Right cardiac atrium (tissue), 5 donors: ENCODE results near the gene CCDC80. TPM values are rescaled to one million over a fixed set of nuclear protein-coding genes. Genes with fewer than 3 reads are reported as not detected.

ENCODE experiments used
- ATAC-seq, 2 donors: fragments of 200-7000 bp; cut with Tn5 transposase; one replicate each; pipeline versions ENCODE4 v1.8.0 to v1.9.1; 2020; ENCODE audit warnings: moderate library complexity in 2 of 2, mild to moderate bottlenecking in 1 of 2
- DNase-seq, 3 donors: peaks; one replicate each; pipeline ENCODE4 v3.0.0-alpha.2; 2020
- H3K27ac ChIP-seq: one replicate; pipeline ENCODE4 v1.5.1; 2013; ENCODE audit warnings: mild to moderate bottlenecking, low read length, control low read depth, moderate library complexity
- H3K27me3 ChIP-seq: one replicate; pipeline ENCODE4 v1.6.1; 2013; ENCODE audit not compliant: control insufficient read depth, insufficient read depth
- H3K4me1 ChIP-seq: one replicate; pipeline ENCODE4 v1.6.1; 2013; ENCODE audit warnings: low read length; ENCODE audit not compliant: control insufficient read depth, insufficient read depth
- H3K4me3 ChIP-seq: one replicate; pipeline ENCODE4 v1.5.1; 2013; ENCODE audit warnings: low read length, control low read depth
- H3K9me3 ChIP-seq: one replicate; pipeline ENCODE4 v1.6.1; 2013; ENCODE audit warnings: low read length; ENCODE audit not compliant: control insufficient read depth
- WGBS: extraction: QIAGEN DNeasy Blood & Tissue Kit; methylation state at CpG from one replicate; pipeline ENCODE4 v1.1.7; 2013; 5-methylcytosine and 5-hydroxymethylcytosine counted together
- intact Hi-C, 4 donors: fragments of 100-400 bp; cut with DNase I; formaldehyde crosslinking; loops; one replicate each; pipeline versions ENCODE4 v1.11.0 to v1.14.0; 2022 to 2023
- polyA plus RNA-seq: library from polyadenylated mRNA; stranded (reverse); fragments of 200-250 nt; gene quantifications from one replicate; pipeline ENCODE4 v1.2.3, GENCODE V29; 2013
- total RNA-seq, 4 donors: library from RNA; stranded (reverse); fragmentation: NEBNext Ultra II Directional; extraction: Animal tissue kit (Norgen Biotek cat#: 25700); gene quantifications; one replicate each; pipeline ENCODE4 v1.2.1, GENCODE V29; 2021
- donor health status: healthy with polysubstance abuse.
- donor health status: DM: no; HTN: yes; CAD: no.
- donor health status: DM: no; HTN: no; CAD: no.
- donor health status: DM: no; HTN: yes; CAD: no; lungs with severe emphysema.
- donor health status: DM: yes; HTN: yes; CAD: no.

CCDC80 gene
- total and polyA plus RNA-seq, 5 donors = 20.3 to 187 (median 124) TPM

DNA sequence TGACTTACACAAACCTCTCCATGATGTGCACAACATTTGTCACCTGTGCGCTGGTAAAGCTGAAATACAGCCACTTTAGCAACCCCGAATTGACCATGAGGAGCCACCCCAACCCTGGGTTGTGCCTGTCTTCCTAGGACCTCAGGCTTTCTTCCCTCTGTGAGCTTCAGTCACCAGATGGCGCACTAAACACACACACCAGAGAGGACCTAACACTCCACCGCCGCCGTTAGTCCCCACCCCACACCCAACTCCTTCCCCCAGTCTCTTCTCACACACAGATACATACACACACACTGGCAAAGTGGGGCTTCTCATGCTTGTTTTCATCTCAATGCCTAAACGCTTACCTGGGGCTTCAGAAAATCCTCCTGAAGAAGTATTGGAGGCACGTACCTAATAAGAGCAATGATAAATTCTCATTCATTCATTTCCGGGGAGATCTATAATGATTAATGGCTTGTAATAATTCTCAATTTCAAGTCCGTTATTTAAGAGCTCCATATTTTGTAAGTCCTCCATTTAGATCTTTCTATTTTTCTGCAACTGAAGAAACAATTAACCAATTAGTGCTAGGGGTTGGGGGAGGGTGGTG, 2.1 kb upstream of the CCDC80 start:
- 7% methylated on average over 10 of the region's 10 CpGs for WGBS
- Histone ChIP-seq H3K27ac (no peak overlapping the region), H3K4me1 (no peaks in the 10 kb centered on the region)

DNA sequence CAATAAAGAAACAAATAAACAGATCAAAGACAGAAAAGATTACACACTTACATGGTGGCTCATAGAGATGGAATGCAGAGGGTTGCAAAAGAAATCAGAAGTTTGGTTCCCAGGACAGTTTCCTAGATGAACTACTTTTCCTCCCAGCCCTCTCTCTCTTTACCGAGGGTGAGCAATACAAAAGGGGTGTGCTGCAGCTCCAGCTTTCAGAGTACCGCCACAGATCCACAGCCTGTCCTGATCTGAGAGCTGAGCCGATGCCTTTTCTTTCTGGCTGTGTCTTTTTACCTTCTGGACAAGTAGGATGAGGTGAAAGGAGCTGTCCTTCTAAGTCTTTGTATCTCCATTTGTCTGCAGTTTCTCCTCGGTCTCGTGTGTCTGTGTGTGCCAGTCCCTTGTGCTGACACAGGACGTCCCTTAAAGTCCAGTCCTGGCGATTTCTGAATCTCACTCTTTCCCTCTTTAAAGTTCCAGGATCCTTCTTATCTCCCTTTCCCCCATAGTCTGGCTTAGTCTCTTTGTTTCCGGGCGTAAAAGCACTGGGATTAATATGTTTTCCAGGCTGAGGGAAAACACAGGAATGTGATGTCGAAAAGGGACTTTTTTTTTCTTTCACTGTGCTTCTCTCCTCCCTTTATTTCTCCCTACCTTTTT, 540 bp downstream of the CCDC80 start:
- H3K27me3 ChIP-seq = no peaks in the 10 kb centered on the region
- peak; percentile 11 to 44 for ATAC-seq
- 7% methylated on average over 10 of the region's 10 CpGs for WGBS
- peak overlapping the region; percentile 39 for H3K27ac ChIP-seq
- no peak for DNase-seq
- no peaks in the 10 kb centered on the region for H3K4me1 ChIP-seq
- no peaks in the 10 kb centered on the region for H3K9me3 ChIP-seq
- peak overlapping the region; percentile 44 for H3K4me3 ChIP-seq
- intact Hi-C loops = loop anchor here (5.0 to 10.0 kb wide), 4 partner anchors 172 to 344 kb away; partner anchors contain the start of gene CD200R1 (in 1 of the 4)

More for the DNA sequence above, 2.1 kb upstream of the CCDC80 start:
- ATAC-seq (peak; percentile 88 to 90), DNase-seq (peak; percentile 86 to 92 (median 88))
- intact Hi-C loops = loop anchor here (5.0 to 10.0 kb wide), 4 partner anchors 169 to 342 kb away; partner anchors contain the start of gene CD200R1 (in 1 of the 4)
- Histone ChIP-seq H3K27me3 (no peaks in the 10 kb centered on the region), H3K9me3 (no peaks in the 10 kb centered on the region), H3K4me3 (no peak overlapping the region)

DNA sequence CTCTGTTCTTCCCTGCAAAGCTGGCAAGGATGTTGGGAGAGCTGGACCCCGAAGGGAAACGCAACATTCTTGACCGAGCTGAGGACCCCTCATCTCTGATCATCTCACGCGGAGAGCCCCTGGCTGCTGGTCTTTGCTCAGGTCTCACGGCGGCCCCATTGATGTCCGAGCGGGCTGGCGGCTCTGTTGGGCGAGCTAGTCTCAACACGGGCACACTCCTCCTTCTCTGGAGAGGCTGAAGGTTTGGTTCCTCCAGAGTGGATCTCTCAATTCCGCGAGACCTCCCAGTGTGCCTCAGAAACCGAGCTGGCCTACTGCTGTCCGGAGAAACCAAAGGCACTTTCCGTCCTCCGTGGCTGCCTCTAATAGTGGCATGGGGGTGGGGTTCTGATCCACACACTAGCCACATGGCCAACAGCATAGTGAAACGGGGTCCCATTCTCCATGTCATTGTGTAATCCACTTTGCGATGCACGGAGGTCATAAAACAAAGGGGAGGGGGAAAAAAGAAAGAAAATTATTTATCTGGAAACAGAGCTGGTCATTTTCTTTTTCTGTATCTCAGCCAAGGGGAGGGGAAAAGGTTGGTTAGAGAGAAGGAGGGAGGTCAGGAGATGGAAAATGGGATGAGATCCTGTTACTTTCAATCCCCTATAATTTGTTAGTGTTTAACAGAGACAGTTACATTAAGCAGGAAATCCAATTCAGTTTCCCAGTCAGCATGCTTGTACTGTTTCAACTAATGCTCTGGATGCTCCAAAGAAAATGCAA, 1.3 kb downstream of the CCDC80 start:
- no peaks in the 10 kb centered on the region for H3K4me1 ChIP-seq
- H3K27ac ChIP-seq = peak overlapping the region; percentile 67
- peak overlapping the region; percentile 44 for H3K4me3 ChIP-seq
- ATAC-seq = no peak
- WGBS = 78% methylated on average over 21 of the region's 21 CpGs
- no peaks in the 10 kb centered on the region for H3K27me3 ChIP-seq
- no peaks in the 10 kb centered on the region for H3K9me3 ChIP-seq
- peak in 1 of 3 donors; percentile 57 for DNase-seq
- intact Hi-C loops = loop anchor here (5.0 to 10.0 kb wide), 4 partner anchors 173 to 345 kb away; partner anchors contain the start of gene CD200R1 (in 1 of the 4)

- peak; percentile 14 to 30 for ATAC-seq
- intact Hi-C loops = no loop called here
- no peaks in the 10 kb centered on the region for H3K9me3 ChIP-seq
- H3K27me3 ChIP-seq = no peaks in the 10 kb centered on the region
- no peak overlapping the region for H3K27ac ChIP-seq
- no peaks in the 10 kb centered on the region for H3K4me1 ChIP-seq
- H3K4me3 ChIP-seq = no peak overlapping the region
- WGBS = 83% methylated on average over 17 of the region's 17 CpGs
- peak; percentile 72 to 83 (median 79) for DNase-seq
Measured at GRCh38 chr3:112638327-112639020, 2.5 kb downstream of the CCDC80 start.

GRCh38 chr3:112637700-112638099, 3.2 kb downstream of the CCDC80 start:
- 63% methylated on average over 4 of the region's 4 CpGs for WGBS
- ATAC-seq = no peak
- H3K4me1 ChIP-seq = no peaks in the 10 kb centered on the region
- H3K9me3 ChIP-seq = no peaks in the 10 kb centered on the region
- no peaks in the 10 kb centered on the region for H3K27me3 ChIP-seq
- intact Hi-C loops = no loop called here
- H3K27ac ChIP-seq = no peak overlapping the region
- peak overlapping the region; percentile 36 for H3K4me3 ChIP-seq
- peak in 1 of 3 donors; percentile 62 for DNase-seq

DNA sequence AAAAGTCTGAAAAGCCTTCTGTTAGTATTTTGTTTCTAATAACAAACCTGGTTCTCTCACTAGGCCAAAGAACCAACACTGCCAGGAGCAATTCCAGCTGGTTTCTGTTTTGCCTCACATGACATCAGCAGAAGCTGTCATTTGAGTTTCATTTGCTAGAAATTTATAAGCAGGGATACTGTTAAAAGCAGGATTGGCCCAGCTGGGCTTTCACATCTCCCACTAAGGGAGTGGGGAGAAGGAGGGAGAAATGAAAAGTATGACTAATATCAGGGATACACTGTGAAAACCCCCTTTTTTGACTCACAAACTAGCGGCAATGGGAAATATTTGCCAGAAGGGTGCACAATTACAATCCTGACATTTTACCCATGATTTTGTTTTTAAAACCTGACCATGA, 5.3 kb downstream of the CCDC80 start:
- DNase-seq = peak; percentile 33 to 59 (median 54)
- ATAC-seq = peak; percentile 63 to 79
- Histone ChIP-seq H3K4me3 (no peak overlapping the region), H3K27ac (no peak overlapping the region), H3K9me3 (no peaks in the 10 kb centered on the region), H3K27me3 (no peaks in the 10 kb centered on the region), H3K4me1 (no peaks in the 10 kb centered on the region)
- 52% methylated on average over 1 of the region's 1 CpG for WGBS
- intact Hi-C loops = no loop called here

GRCh38 chr3:112634786-112635541, 6.0 kb downstream of the CCDC80 start:
- ATAC-seq (no peak), DNase-seq (no peak)
- WGBS = 74% methylated on average over 4 of the region's 4 CpGs
- Histone ChIP-seq H3K9me3 (no peaks in the 10 kb centered on the region), H3K4me1 (no peaks in the 10 kb centered on the region), H3K4me3 (no peak overlapping the region), H3K27ac (no peak overlapping the region), H3K27me3 (no peaks in the 10 kb centered on the region)
- intact Hi-C loops = no loop called here

DNA sequence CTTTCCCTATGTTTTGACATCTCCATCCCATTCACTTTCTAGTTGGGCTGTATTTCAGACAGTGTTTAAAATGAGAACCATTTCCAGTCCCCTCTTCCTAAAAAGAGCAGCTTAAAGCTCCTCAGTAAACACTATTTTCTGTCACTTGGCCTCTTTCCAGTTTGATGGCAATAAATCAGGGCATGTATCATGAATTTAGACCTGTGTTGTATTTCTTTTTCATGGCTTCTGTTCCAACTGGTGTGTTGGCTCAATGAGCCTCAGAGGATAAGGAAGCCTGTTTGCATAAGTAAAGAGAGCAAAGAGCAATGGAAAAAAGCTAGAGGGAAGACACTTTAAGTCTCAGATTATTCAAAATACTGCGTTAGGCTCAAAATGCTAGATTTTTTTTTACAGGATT, 7.2 kb downstream of the CCDC80 start:
- H3K27ac ChIP-seq = no peak overlapping the region
- H3K4me1 ChIP-seq = no peaks in the 10 kb centered on the region
- H3K27me3 ChIP-seq = no peaks in the 10 kb centered on the region
- H3K4me3 ChIP-seq = no peak overlapping the region
- H3K9me3 ChIP-seq = no peaks in the 10 kb centered on the region
- no peak for DNase-seq
- no peak for ATAC-seq
- intact Hi-C loops = no loop called here
- 63% methylated on average over 1 of the region's 1 CpG for WGBS

DNA sequence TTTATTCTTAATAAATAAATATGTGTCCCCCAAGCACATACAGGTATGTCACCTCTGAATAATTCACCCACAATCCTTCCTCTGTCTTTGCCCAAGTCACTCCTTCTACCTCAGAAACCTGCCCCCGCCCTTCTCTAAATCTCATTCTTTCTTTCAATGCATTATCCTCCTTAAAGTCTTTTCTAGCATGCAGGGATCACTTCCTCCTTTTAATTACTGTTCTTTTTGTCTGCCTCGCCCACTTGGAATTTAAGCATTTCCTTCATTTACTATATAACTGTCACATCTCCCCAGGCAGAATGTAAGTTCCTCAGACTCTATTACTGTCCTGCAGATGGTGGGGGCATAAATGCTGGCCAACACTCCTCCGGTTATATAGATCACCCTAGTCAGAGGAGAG, 7.8 kb downstream of the CCDC80 start:
- 49% methylated on average over 3 of the region's 3 CpGs for WGBS
- DNase-seq = no peak
- H3K27me3 ChIP-seq = no peaks in the 10 kb centered on the region
- no peak overlapping the region for H3K27ac ChIP-seq
- H3K4me1 ChIP-seq = no peaks in the 10 kb centered on the region
- no peak for ATAC-seq
- no peaks in the 10 kb centered on the region for H3K9me3 ChIP-seq
- intact Hi-C loops = no loop called here
- no peak overlapping the region for H3K4me3 ChIP-seq

DNA sequence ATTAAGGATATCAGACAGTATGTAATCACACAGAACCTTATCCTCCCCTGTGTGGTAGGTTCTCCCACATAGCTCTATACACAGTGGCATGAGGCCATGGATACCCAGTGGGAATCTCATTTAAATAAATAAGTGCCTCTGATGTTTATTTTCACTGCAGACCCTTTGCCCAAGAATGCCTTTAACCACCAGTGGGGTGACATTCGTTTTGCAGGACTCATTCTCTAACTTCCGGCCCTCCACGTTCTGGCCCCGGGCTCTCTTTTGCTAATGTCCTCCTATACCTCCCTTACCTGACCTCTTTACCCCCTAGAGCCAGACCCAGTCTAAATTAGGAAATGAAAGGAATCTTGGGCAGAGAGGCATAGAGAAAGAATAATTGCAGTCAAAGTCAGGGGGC, 8.3 kb downstream of the CCDC80 start:
- ATAC-seq (no peak), DNase-seq (no peak)
- Histone ChIP-seq H3K27ac (no peak overlapping the region), H3K4me3 (no peak overlapping the region), H3K4me1 (no peaks in the 10 kb centered on the region), H3K9me3 (no peaks in the 10 kb centered on the region), H3K27me3 (no peaks in the 10 kb centered on the region)
- intact Hi-C loops = no loop called here
- 45% methylated on average over 4 of the region's 4 CpGs for WGBS
